Subcutaneous adipose tissue (tissue), 4 donors: Measurements from ENCODE around the gene ACTC1. TPM values are rescaled to one million over a fixed set of nuclear protein-coding genes. Genes with fewer than 3 reads are reported as not detected.

ENCODE experiments used
- CTCF ChIP-seq: fragments of 450-650 bp; IDR thresholded peaks from one replicate; pipeline ENCODE4 v1.5.1; 2016; ENCODE audit warnings: low read depth, mild to moderate bottlenecking, control low read depth, antibody characterized with exemption, moderate library complexity
- total RNA-seq, 4 donors: library from RNA; depleted of rRNA; stranded (reverse); fragments of >200 nt; gene quantifications; one replicate each; pipeline ENCODE4 v1.1.0, GENCODE V29; 2016

Gene ACTC1
- total RNA-seq, 4 donors from 2014 or later, result 0.44 TPM; not detected in 3

- no peak for TF ChIP-seq CTCF
Observed at GRCh38 chr15:34783991-34784390, 11.4 kb downstream of the ACTC1 start.

- TF ChIP-seq CTCF, result no peak
Observed at GRCh38 chr15:34783431-34783830, 11.9 kb downstream of the ACTC1 start.

- no peak for TF ChIP-seq CTCF
Observed at GRCh38 chr15:34782901-34783300, 12.4 kb downstream of the ACTC1 start.

GRCh38 chr15:34780725-34781124, 14.6 kb downstream of the ACTC1 start:
- TF ChIP-seq CTCF, result no peak

- TF ChIP-seq CTCF, result no peak
Observed at GRCh38 chr15:34776606-34777105, 18.7 kb downstream of the ACTC1 start.

GRCh38 chr15:34773917-34774316, 21.4 kb downstream of the ACTC1 start:
- TF ChIP-seq CTCF, result no peak

- no peak for TF ChIP-seq CTCF
Observed at GRCh38 chr15:34773013-34773412, 22.3 kb downstream of the ACTC1 start.
